Effector memory CD4-positive, alpha-beta T cell (primary cell): ENCODE measurements around the gene NAE1.

Experiments used
- DNase-seq, 3 donors: peaks; one replicate each; pipeline ENCODE4 v3.0.0-alpha.2; 2020
- H3K27ac ChIP-seq: 2 replicates; pipeline ENCODE4 v1.7.0; 2013; ENCODE audit warnings: mild to moderate bottlenecking, low read length, moderate library complexity; ENCODE audit not compliant: insufficient read depth, poor library complexity, severe bottlenecking
- H3K27me3 ChIP-seq: replicated peaks from 2 replicates; pipeline ENCODE4 v1.7.0; 2013; ENCODE audit warnings: mild to moderate bottlenecking, low read length; ENCODE audit not compliant: insufficient read depth, control insufficient read depth, poor library complexity, severe bottlenecking
- H3K36me3 ChIP-seq: 2 replicates; pipeline ENCODE4 v1.7.0; 2013; ENCODE audit warnings: mild to moderate bottlenecking, low read length, moderate library complexity; ENCODE audit not compliant: control insufficient read depth, insufficient read depth
- H3K4me1 ChIP-seq: 2 replicates; pipeline ENCODE4 v1.7.0; 2013; ENCODE audit warnings: low read length, mild to moderate bottlenecking; ENCODE audit not compliant: control insufficient read depth, insufficient read depth, poor library complexity, severe bottlenecking
- H3K4me3 ChIP-seq: 2 replicates; pipeline ENCODE4 v1.7.0; 2013; ENCODE audit warnings: low read length, low read depth, mild to moderate bottlenecking; ENCODE audit not compliant: insufficient read depth, poor library complexity, severe bottlenecking
- H3K9me3 ChIP-seq: 2 replicates; pipeline ENCODE4 v1.7.0; 2013; ENCODE audit warnings: mild to moderate bottlenecking, low read length, moderate library complexity; ENCODE audit not compliant: control insufficient read depth

The NAE1 gene

DNA sequence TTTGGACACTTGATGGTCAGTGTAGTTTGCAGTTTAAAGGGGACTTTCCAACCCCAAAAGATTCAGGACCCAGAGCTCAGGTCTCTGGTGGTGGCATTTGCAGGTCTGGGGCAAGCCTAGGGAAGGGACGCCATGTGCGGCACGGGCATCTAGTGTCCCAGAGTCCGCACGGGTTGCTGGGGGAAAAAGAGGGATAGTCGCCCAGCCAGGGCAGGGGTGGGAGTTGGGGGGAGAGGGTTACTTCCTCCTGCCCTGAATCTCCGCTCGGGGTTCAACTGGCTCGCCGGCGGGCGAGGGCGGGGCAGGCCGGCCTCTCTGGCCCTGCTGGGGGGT, 13.2 kb upstream of the NAE1 start:
- no peaks in the 10 kb centered on the region for H3K36me3 ChIP-seq
- H3K9me3 ChIP-seq = no peaks in the 10 kb centered on the region
- H3K4me3 ChIP-seq = no peak overlapping the region
- DNase-seq = no peak
- H3K4me1 ChIP-seq = peaks cover 10% of the 10 kb centered on the region
- H3K27me3 ChIP-seq = peaks cover 3% of the 10 kb centered on the region
- H3K27ac ChIP-seq = no peak overlapping the region

DNA sequence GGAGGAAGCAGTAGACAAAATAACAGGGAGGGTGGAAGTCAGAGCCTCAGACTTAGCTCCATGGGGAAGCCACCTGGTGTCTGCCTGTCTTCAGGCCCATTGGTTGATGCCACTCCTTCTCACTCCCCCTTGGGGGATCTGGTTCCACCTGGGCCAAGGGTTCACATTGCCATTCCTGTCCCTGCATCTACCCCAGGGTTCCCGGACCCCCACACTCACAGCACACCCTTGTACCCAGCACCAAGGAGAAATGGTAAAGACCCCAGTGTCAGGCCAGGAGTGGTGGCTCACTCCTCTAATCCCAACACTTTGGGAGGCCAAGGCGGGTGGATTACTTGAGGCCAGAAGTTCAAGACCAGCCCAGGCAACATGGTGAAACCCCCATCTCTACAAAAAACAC, 12.4 kb upstream of the NAE1 start:
- Histone ChIP-seq H3K36me3 (no peaks in the 10 kb centered on the region), H3K9me3 (no peaks in the 10 kb centered on the region), H3K4me1 (peaks cover 10% of the 10 kb centered on the region), H3K27me3 (peaks cover 3% of the 10 kb centered on the region), H3K4me3 (no peak overlapping the region), H3K27ac (no peak overlapping the region)
- no peak for DNase-seq

DNA sequence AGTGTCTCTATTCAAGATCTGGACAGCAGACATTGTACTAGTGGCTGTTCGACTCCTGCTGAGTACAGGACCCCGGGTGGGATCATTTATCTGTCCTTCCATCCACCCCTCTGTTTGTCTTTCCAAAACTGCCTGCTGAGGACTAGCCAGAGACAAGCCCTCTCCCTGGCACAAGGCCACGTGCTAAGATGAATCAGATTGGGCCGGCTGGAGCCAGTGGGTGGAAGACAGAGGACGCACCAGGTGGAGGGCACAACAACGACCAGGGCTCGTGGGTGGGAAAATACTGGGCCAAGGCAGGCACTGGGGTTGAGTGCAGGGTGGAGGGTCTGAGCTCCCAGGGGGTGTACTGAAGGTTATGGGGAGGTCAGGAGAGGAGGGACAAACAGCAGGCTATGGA, 12.0 kb upstream of the NAE1 start:
- peaks cover 10% of the 10 kb centered on the region for H3K4me1 ChIP-seq
- no peaks in the 10 kb centered on the region for H3K9me3 ChIP-seq
- H3K27me3 ChIP-seq = peaks cover 3% of the 10 kb centered on the region
- no peak overlapping the region for H3K27ac ChIP-seq
- H3K4me3 ChIP-seq = no peak overlapping the region
- no peak for DNase-seq
- H3K36me3 ChIP-seq = no peaks in the 10 kb centered on the region

DNA sequence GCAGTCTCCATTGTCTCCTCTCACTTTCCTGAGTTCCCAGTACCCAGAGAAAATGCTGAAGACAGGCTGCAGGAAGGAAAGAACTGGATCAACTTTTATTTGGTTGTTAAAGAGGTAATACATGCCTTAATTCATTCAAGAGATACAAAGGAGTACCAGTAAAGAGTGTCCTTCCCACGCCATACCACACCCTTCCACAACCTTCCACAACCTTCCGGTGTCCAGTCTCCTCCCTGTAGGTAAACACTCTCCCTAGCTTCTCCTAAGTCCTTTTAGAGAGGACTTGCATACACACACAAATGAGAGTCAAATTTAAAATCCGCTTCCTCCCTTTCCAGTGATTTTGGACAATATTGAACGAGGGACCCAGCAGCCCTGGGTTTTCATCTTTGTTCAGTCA, 10.6 kb upstream of the NAE1 start:
- DNase-seq = no peak
- Histone ChIP-seq H3K36me3 (no peaks in the 10 kb centered on the region), H3K9me3 (no peaks in the 10 kb centered on the region), H3K4me3 (no peak overlapping the region), H3K4me1 (peaks cover 10% of the 10 kb centered on the region), H3K27ac (no peak overlapping the region), H3K27me3 (no peaks in the 10 kb centered on the region)

DNA sequence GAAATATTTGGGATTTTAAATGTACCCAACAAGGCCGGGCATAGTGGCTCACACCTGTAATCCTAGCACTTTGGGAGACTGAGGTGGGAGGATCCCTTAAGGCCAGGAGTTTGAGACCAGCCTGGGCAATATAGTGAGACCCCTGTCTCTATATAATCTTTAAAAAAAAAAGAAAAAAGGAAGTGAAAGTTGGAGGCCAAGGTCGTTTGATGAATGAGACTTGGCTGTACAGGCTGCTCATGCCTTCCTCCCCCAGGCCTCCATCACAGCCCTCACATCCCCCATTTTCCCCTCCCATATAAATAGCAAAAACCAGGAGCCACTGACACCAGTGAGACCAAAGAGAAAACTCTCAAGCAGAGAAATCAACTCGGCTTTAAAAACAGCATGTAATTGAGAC, 10.1 kb upstream of the NAE1 start:
- Histone ChIP-seq H3K4me3 (no peak overlapping the region), H3K36me3 (no peaks in the 10 kb centered on the region), H3K4me1 (peaks cover 10% of the 10 kb centered on the region), H3K9me3 (no peaks in the 10 kb centered on the region), H3K27ac (no peak overlapping the region), H3K27me3 (no peaks in the 10 kb centered on the region)
- no peak for DNase-seq

DNA sequence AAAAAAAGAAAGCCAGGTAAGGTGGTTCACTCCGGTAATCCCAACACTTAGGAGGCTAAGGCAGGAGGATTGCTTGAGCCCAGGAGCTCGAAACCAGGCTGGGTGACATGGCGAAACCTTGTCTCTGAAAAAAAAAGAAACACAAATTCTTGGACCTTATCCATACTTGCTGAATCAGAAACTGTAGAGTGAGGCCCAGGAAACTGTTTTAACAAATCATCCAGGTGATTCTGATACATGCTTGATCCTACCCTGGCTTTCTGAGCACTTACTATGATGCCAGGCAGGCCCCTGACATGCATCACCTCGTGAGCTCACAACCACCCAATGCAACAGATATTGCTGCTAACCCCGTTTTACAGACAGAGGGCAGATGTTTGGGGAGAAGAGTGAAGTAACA, 4.0 kb upstream of the NAE1 start:
- Histone ChIP-seq H3K27me3 (no peaks in the 10 kb centered on the region), H3K4me3 (no peak overlapping the region)
- DNase-seq = no peak

DNA sequence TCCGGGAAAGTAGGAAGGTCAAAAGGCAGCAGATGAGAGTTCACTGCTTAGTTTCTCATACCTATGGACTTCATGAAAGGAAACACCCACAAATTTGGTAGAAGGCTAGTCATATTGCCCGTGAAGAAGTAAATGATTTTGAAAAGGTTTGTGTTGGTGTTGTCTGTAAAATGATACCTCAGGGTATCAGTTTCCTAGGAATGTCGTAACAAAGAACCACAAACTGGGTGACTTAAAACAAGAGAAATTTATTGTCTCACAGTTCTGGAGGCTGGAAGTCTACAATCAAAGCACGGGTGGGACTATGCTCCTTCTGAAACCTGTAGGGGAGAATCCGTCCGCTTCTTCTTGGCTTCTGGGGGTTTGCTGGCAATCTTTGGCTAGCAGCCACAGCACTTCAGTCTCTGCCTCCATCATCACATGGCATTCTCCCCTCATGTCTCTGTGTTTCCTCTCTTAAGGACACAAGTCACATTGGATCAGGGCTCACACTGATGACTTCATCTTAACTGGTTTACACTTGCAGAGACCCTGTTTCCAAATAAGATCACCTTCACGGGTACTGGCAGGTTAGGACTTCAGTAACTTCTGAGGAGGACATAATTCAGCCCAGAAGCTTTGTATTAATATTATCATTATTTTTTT, 2.0 kb upstream of the NAE1 start:
- no peak overlapping the region for H3K27ac ChIP-seq
- H3K4me3 ChIP-seq = no peak overlapping the region
- H3K9me3 ChIP-seq = no peaks in the 10 kb centered on the region
- H3K27me3 ChIP-seq = no peaks in the 10 kb centered on the region
- peaks cover 2% of the 10 kb centered on the region for H3K36me3 ChIP-seq
- peaks cover 16% of the 10 kb centered on the region for H3K4me1 ChIP-seq
- DNase-seq = no peak

More for the DNA sequence above, 4.0 kb upstream of the NAE1 start:
- H3K36me3 ChIP-seq = no peaks in the 10 kb centered on the region
- H3K4me1 ChIP-seq = peaks cover 5% of the 10 kb centered on the region
- no peaks in the 10 kb centered on the region for H3K9me3 ChIP-seq
- no peak overlapping the region for H3K27ac ChIP-seq

DNA sequence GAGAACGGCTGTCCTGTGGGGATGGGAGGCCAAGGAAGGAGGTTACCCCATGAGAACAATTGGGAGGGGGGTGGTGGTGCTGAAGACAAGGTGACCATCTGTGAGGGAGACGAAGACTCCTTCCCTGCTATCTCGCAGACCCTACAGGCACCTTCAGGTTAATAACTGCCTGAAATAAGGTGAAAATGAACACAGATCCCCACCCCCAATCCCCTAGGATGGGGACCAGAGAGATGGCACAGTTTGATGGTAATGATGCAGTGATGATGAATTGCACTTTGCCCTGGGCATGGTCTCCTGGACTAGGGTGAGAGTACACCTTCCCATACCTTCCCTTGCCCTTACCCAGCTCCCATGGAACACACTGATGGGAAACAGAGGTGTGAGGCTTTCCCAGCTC, 1.4 kb upstream of the NAE1 start:
- Histone ChIP-seq H3K36me3 (peaks cover 4% of the 10 kb centered on the region), H3K27me3 (no peaks in the 10 kb centered on the region), H3K9me3 (no peaks in the 10 kb centered on the region), H3K4me3 (no peak overlapping the region), H3K4me1 (peaks cover 16% of the 10 kb centered on the region), H3K27ac (no peak overlapping the region)
- DNase-seq = no peak

DNA sequence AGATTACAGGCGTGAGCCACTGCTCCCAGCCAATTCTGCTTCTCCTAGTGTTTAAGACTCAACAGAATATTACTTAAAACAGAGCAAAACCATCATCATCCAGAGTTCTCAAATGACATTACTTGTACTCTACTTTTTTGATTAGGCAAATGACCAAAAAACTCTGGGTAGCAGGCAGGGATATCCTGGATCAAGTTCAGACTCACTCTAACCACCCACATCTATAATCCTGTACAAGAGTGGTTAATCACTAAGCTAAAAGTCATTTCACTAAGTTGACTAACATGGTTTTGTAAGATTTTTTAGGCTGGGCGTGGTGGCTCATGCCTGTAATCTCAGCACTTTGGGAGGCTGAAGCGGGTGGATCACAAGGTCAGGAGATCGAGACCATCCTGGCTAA, 6.8 kb downstream of the NAE1 start:
- Histone ChIP-seq H3K4me1 (peaks cover 4% of the 10 kb centered on the region), H3K27me3 (no peaks in the 10 kb centered on the region), H3K4me3 (no peak overlapping the region), H3K9me3 (no peaks in the 10 kb centered on the region), H3K36me3 (peaks cover 47% of the 10 kb centered on the region), H3K27ac (no peak overlapping the region)
- DNase-seq = no peak

DNA sequence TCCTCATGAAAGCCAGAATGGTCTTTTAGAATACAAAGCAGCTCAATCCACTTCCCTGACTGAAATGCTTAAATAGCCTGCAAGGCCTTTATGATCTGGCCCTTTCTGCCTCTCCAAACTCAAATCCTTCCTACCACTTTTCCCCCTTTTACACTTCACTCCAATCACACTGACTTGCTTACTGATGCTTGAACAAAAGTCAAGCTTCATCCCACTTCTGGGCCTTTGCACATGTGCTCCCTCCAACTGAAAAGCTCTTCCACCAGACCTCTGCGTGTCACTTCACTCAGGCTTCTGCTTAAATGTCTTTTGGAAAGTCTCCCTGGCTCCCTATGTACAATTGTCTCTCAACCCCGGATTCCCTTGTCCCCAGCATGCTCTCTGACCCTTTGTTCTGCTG, 16.0 kb downstream of the NAE1 start:
- Histone ChIP-seq H3K4me3 (no peak overlapping the region), H3K9me3 (no peaks in the 10 kb centered on the region), H3K36me3 (peaks cover 72% of the 10 kb centered on the region), H3K4me1 (no peaks in the 10 kb centered on the region), H3K27ac (no peak overlapping the region), H3K27me3 (no peaks in the 10 kb centered on the region)
- no peak for DNase-seq

DNA sequence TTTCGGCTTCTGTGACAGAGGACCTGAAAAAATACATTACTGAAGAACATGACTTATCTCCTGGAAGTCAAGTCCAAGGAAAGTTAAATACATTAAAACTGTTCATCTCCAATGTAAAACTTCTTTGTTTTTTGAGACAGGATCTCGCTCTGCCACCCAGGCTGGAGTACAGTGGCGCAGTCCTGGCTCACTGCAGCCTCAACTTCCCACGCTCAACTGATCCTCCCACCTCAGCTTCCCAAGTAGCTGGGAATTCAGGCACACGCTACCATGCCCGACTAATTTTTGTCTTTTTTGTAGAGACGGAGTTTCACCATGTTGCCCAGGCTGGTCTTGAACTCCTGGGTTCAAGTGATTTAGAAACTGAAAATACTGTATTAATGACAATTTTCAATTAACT, 19.7 kb downstream of the NAE1 start:
- H3K27ac ChIP-seq = no peak overlapping the region
- no peak for DNase-seq
- H3K4me3 ChIP-seq = no peak overlapping the region
- no peaks in the 10 kb centered on the region for H3K4me1 ChIP-seq
- H3K36me3 ChIP-seq = peaks cover 65% of the 10 kb centered on the region
- H3K9me3 ChIP-seq = no peaks in the 10 kb centered on the region
- H3K27me3 ChIP-seq = no peaks in the 10 kb centered on the region
